GM23338 (cell line): ENCODE data around the gene MAGED2.

Source experiments
- EZH2 ChIP-seq: fragments of 200-600 bp; sonication (generic); IDR thresholded peaks from one replicate; pipeline ENCODE4 v1.8.0; 2017; ENCODE audit warnings: antibody characterized with exemption, mild to moderate bottlenecking, low read depth; ENCODE audit not compliant: unreplicated experiment
- POLR2AphosphoS5 ChIP-seq: IDR thresholded peaks from 2 replicates; pipeline ENCODE4 v1.6.1; 2016; ENCODE audit warnings: antibody characterized with exemption, low read depth
- TF ChIP-seq, protein P1 (sequence below), 2 experiments: fragments of 200-600 bp in 1 of 2; sonication (generic) in 1 of 2; conservative IDR thresholded peaks; 2 replicates each; pipeline versions ENCODE4 v1.5.1 to v1.6.1; 2016 to 2017; ENCODE audit warnings: antibody characterized with exemption in 2 of 2, low read depth in 2 of 2, mild to moderate bottlenecking in 2 of 2, moderate library complexity in 1 of 2

DNA sequence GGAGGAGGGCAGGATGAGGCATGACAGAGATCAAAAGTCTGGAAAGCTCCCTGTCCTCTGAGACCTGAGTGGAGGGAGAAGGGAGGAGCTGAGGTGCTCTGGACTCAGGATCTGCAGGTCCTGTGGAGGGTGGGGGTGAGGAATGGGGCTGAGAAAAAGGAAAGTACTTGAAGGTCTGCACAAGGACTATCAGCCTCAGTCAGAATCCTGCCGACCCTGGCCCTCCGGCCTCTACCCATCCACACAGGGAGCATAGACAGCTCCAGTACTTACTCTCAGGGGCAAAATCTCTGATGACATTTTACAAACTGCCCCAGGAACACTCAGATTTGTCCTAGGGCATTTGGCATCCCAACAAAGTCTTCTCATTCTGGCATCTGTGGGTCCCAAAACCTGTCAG is 8.5 kb upstream of the MAGED2 start:
- no peak for TF ChIP-seq EZH2
- TF ChIP-seq POLR2AphosphoS5: no peak
- TF ChIP-seq, protein P1, sequence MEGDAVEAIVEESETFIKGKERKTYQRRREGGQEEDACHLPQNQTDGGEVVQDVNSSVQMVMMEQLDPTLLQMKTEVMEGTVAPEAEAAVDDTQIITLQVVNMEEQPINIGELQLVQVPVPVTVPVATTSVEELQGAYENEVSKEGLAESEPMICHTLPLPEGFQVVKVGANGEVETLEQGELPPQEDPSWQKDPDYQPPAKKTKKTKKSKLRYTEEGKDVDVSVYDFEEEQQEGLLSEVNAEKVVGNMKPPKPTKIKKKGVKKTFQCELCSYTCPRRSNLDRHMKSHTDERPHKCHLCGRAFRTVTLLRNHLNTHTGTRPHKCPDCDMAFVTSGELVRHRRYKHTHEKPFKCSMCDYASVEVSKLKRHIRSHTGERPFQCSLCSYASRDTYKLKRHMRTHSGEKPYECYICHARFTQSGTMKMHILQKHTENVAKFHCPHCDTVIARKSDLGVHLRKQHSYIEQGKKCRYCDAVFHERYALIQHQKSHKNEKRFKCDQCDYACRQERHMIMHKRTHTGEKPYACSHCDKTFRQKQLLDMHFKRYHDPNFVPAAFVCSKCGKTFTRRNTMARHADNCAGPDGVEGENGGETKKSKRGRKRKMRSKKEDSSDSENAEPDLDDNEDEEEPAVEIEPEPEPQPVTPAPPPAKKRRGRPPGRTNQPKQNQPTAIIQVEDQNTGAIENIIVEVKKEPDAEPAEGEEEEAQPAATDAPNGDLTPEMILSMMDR (conservative IDR thresholded peaks at IDR 0.05; ENCODE audit: low read depth in 2 of 2): no peak
